ENCODE data around the gene HOXD9.
A peak's percentile ranks its signal among the peaks of the same experiment; 100 is the strongest.

The HOXD9 gene

DNA sequence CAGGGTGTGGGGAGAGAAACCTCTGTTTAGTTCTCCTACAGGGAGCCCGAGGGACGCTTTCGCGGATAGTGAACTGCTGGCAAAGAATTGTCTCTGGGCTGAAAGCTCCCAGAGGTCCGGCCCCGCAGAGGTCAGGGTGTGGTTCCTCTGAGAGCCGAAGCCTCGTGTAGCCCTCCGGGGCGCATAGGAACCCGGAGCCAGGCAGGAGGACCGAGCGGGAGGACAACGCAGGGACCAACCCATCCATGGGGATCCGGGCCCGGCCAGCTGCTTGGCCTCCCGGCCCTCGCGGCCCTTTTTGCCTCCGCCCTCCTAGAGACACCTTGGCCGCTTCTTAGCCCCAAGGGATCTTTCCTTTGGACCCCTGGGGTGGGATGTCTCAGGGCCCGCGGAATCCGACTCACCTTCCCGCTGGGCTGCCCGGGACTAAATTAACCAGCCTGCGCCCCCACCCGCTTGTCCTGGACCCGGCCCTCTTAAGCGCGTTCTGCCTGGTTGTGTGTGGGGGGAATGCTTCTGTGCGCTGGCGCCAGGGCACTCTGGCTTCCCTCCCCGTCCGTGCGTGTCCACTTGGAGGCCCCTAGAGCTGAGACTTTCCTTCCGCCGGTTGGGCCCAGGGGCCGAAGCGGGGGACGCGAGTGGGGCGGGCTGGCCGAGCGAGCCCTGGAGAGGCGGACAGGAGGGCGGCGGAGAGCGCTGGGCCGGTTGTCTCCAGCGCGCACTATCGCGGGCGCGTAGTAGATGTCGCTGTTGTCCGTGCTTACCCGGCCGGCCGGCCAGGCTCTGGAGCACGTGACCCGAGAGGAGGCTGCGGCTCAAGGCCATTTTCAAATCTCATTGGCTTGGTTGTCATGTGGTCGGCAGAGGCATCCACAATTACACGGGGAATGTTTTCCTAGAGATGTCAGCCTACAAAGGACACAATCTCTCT lies 6.4 kb upstream of the HOXD9 start, which contains the start of gene HOXD10:
Gene HOXD10, plus strand, starts transcription at position 896 of the 931 bp plus-strand sequence. CDS start 56 bp downstream, outside the sequence.
- Histone ChIP-seq H2BK12ac (ENCODE audit: low read length) (no peak within 1 kb of the TSS), H3K18ac (ENCODE audit: low read length) (no peak within 1 kb of the TSS), H4K91ac (ENCODE audit: low read depth, low read length) (no peak within 1 kb of the TSS), H4K8ac (ENCODE audit: low read depth, low read length) (no peak within 1 kb of the TSS), H3K4me2 (ENCODE audit: low read length) (peak within 1 kb of the TSS; percentile 42), H3K14ac (ENCODE audit: low read length) (no peak within 1 kb of the TSS), H2AFZ (ENCODE audit: insufficient read depth, low read length, poor library complexity) (no peak within 1 kb of the TSS), H3K79me1 (ENCODE audit: low read length) (no peaks in the 10 kb centered on the region), H3K4me1 (ENCODE audit: control insufficient read depth in 1 of 2, insufficient read depth in 2 of 2, low read length in 2 of 2) (no peaks in the 10 kb centered on the region), H2AK5ac (ENCODE audit: low read length) (no peak within 1 kb of the TSS), H3K27ac (ENCODE audit: low read depth, low read length) (no peak within 1 kb of the TSS), H3K9me3 (ENCODE audit: insufficient read depth, low read depth, low read length) (peaks cover 24% of the 10 kb centered on the region), H3K79me2 (ENCODE audit: control insufficient read depth, insufficient read depth, low read length, poor library complexity) (no peaks in the 10 kb centered on the region), H3K4me3 (ENCODE audit: low read depth, low read length) (no peak within 1 kb of the TSS), H3K27me3 (ENCODE audit: insufficient read depth, low read length) (peaks cover 84% of the 10 kb centered on the region), H3K9ac (ENCODE audit: low read length) (no peak within 1 kb of the TSS), H3K23ac (ENCODE audit: low read length) (no peak within 1 kb of the TSS), H2BK5ac (ENCODE audit: low read depth, low read length, poor library complexity) (no peak within 1 kb of the TSS), H2BK120ac (ENCODE audit: insufficient read depth, low read length, poor library complexity) (no peak within 1 kb of the TSS), H3K36me3 (ENCODE audit: control insufficient read depth in 1 of 2, insufficient read depth in 2 of 2, low read length in 2 of 2) (no peaks in the 10 kb centered on the region), H4K12ac (ENCODE audit: low read depth, low read length) (no peak within 1 kb of the TSS), H3K4ac (ENCODE audit: low read depth, low read length) (no peak within 1 kb of the TSS)
- WGBS (ENCODE audit: extremely low coverage, insufficient coverage, insufficient read length), result no CpG with 5 or more reads among the region's 66 CpGs
- DNase-seq, result peak in 1 of 2 donors; percentile 30

DNA sequence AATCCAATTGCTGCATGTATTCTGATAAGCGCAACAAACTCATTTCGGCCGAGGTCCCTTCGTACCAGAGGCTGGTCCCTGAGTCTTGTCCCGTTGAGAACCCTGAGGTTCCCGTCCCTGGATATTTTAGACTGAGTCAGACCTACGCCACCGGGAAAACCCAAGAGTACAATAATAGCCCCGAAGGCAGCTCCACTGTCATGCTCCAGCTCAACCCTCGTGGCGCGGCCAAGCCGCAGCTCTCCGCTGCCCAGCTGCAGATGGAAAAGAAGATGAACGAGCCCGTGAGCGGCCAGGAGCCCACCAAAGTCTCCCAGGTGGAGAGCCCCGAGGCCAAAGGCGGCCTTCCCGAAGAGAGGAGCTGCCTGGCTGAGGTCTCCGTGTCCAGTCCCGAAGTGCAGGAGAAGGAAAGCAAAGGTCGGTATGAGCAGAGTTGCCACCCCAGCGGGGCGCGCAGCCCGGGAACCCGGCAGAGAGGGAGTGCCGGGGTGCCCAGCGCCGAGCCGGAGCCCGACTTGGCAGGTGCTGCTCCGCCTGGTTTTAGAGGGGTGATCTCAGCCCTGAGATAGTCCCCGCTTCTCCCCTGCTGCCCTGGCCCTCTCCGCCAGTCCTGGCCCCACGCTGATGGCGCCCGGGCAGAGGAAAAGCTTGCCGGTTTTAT lies 5.2 kb upstream of the HOXD9 start:
- no peak overlapping the region for H3K9ac ChIP-seq (ENCODE audit: low read length)
- DNase-seq, result no peak
- no peak overlapping the region for H4K91ac ChIP-seq (ENCODE audit: low read depth, low read length)
- no peak overlapping the region for H3K18ac ChIP-seq (ENCODE audit: low read length)
- no CpG with 5 or more reads among the region's 40 CpGs for WGBS (ENCODE audit: extremely low coverage, insufficient coverage, insufficient read length)
- no peak overlapping the region for H3K27ac ChIP-seq (ENCODE audit: low read depth, low read length)
- no peak overlapping the region for H4K8ac ChIP-seq (ENCODE audit: low read depth, low read length)
- H3K27me3 ChIP-seq (ENCODE audit: insufficient read depth, low read length), result peaks cover 89% of the 10 kb centered on the region
- no peak overlapping the region for H2AFZ ChIP-seq (ENCODE audit: insufficient read depth, low read length, poor library complexity)
- H2BK5ac ChIP-seq (ENCODE audit: low read depth, low read length, poor library complexity), result no peak overlapping the region
- H3K79me1 ChIP-seq (ENCODE audit: low read length), result no peaks in the 10 kb centered on the region
- H3K14ac ChIP-seq (ENCODE audit: low read length), result no peak overlapping the region
- no peaks in the 10 kb centered on the region for H3K36me3 ChIP-seq (ENCODE audit: control insufficient read depth in 1 of 2, insufficient read depth in 2 of 2, low read length in 2 of 2)
- H3K4me3 ChIP-seq (ENCODE audit: low read depth, low read length), result no peak overlapping the region
- H2BK12ac ChIP-seq (ENCODE audit: low read length), result no peak overlapping the region
- H3K23ac ChIP-seq (ENCODE audit: low read length), result no peak overlapping the region
- H3K4me1 ChIP-seq (ENCODE audit: control insufficient read depth in 1 of 2, insufficient read depth in 2 of 2, low read length in 2 of 2), result peaks cover 0 to 2% of the 10 kb centered on the region in 2 experiments
- H3K4ac ChIP-seq (ENCODE audit: low read depth, low read length), result no peak overlapping the region
- no peaks in the 10 kb centered on the region for H3K79me2 ChIP-seq (ENCODE audit: control insufficient read depth, insufficient read depth, low read length, poor library complexity)
- H3K9me3 ChIP-seq (ENCODE audit: insufficient read depth, low read depth, low read length), result peaks cover 23% of the 10 kb centered on the region
- no peak overlapping the region for H3K4me2 ChIP-seq (ENCODE audit: low read length)
- no peak overlapping the region for H2AK5ac ChIP-seq (ENCODE audit: low read length)
- no peak overlapping the region for H2BK120ac ChIP-seq (ENCODE audit: insufficient read depth, low read length, poor library complexity)
- H4K12ac ChIP-seq (ENCODE audit: low read depth, low read length), result no peak overlapping the region

GRCh38 chr2:176117823-176118371 lies 4.6 kb upstream of the HOXD9 start:
- no peak overlapping the region for H4K8ac ChIP-seq (ENCODE audit: low read depth, low read length)
- no peak overlapping the region for H3K14ac ChIP-seq (ENCODE audit: low read length)
- no peaks in the 10 kb centered on the region for H3K36me3 ChIP-seq (ENCODE audit: control insufficient read depth in 1 of 2, insufficient read depth in 2 of 2, low read length in 2 of 2)
- no peak overlapping the region for H2AFZ ChIP-seq (ENCODE audit: insufficient read depth, low read length, poor library complexity)
- peaks cover 89% of the 10 kb centered on the region for H3K27me3 ChIP-seq (ENCODE audit: insufficient read depth, low read length)
- no peak overlapping the region for H3K4me3 ChIP-seq (ENCODE audit: low read depth, low read length)
- WGBS (ENCODE audit: extremely low coverage, insufficient coverage, insufficient read length), result no CpG with 5 or more reads among the region's 11 CpGs
- H2BK5ac ChIP-seq (ENCODE audit: low read depth, low read length, poor library complexity), result no peak overlapping the region
- no peak overlapping the region for H2AK5ac ChIP-seq (ENCODE audit: low read length)
- no peak overlapping the region for H3K18ac ChIP-seq (ENCODE audit: low read length)
- no peak overlapping the region for H3K4ac ChIP-seq (ENCODE audit: low read depth, low read length)
- H3K9ac ChIP-seq (ENCODE audit: low read length), result no peak overlapping the region
- no peak overlapping the region for H3K27ac ChIP-seq (ENCODE audit: low read depth, low read length)
- no peak overlapping the region for H3K23ac ChIP-seq (ENCODE audit: low read length)
- H3K79me1 ChIP-seq (ENCODE audit: low read length), result no peaks in the 10 kb centered on the region
- no peak overlapping the region for H2BK12ac ChIP-seq (ENCODE audit: low read length)
- H3K79me2 ChIP-seq (ENCODE audit: control insufficient read depth, insufficient read depth, low read length, poor library complexity), result no peaks in the 10 kb centered on the region
- H3K4me1 ChIP-seq (ENCODE audit: control insufficient read depth in 1 of 2, insufficient read depth in 2 of 2, low read length in 2 of 2), result peaks cover 4 to 8% of the 10 kb centered on the region in 2 experiments
- DNase-seq, result no peak
- no peak overlapping the region for H2BK120ac ChIP-seq (ENCODE audit: insufficient read depth, low read length, poor library complexity)
- H3K9me3 ChIP-seq (ENCODE audit: insufficient read depth, low read depth, low read length), result peaks cover 22% of the 10 kb centered on the region
- H4K91ac ChIP-seq (ENCODE audit: low read depth, low read length), result no peak overlapping the region
- H3K4me2 ChIP-seq (ENCODE audit: low read length), result no peak overlapping the region
- no peak overlapping the region for H4K12ac ChIP-seq (ENCODE audit: low read depth, low read length)

DNA sequence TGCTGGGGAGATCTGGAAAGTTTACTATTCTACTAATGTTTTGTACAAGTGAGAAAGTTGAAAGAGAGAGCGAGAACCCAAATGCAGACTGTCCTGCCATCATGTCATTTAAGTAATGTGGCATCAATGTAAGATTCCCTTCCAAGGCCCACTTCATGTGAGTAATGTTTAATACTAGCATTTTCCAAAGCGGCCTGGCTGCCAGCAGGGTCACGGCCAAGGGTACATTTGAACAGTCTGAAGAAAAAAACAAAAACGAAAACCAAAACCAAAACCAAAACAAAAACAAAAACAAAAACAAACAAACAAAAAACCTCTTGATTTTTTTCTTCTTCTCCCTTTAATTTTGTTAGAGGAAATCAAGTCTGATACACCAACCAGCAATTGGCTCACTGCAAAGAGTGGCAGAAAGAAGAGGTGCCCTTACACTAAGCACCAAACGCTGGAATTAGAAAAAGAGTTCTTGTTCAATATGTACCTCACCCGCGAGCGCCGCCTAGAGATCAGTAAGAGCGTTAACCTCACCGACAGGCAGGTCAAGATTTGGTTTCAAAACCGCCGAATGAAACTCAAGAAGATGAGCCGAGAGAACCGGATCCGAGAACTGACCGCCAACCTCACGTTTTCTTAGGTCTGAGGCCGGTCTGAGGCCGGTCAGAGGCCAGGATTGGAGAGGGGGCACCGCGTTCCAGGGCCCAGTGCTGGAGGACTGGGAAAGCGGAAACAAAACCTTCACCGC lies 3.7 kb upstream of the HOXD9 start:
- Histone ChIP-seq H2BK5ac (ENCODE audit: low read depth, low read length, poor library complexity) (no peak overlapping the region), H3K18ac (ENCODE audit: low read length) (no peak overlapping the region), H2AK5ac (ENCODE audit: low read length) (no peak overlapping the region), H2AFZ (ENCODE audit: insufficient read depth, low read length, poor library complexity) (no peak overlapping the region), H3K23ac (ENCODE audit: low read length) (no peak overlapping the region), H3K9ac (ENCODE audit: low read length) (no peak overlapping the region), H3K4ac (ENCODE audit: low read depth, low read length) (no peak overlapping the region), H3K14ac (ENCODE audit: low read length) (no peak overlapping the region), H3K79me1 (ENCODE audit: low read length) (no peaks in the 10 kb centered on the region), H2BK120ac (ENCODE audit: insufficient read depth, low read length, poor library complexity) (no peak overlapping the region), H2BK12ac (ENCODE audit: low read length) (no peak overlapping the region), H3K27me3 (ENCODE audit: insufficient read depth, low read length) (peaks cover 90% of the 10 kb centered on the region), H3K27ac (ENCODE audit: low read depth, low read length) (no peak overlapping the region), H3K79me2 (ENCODE audit: control insufficient read depth, insufficient read depth, low read length, poor library complexity) (no peaks in the 10 kb centered on the region), H3K4me1 (ENCODE audit: control insufficient read depth in 1 of 2, insufficient read depth in 2 of 2, low read length in 2 of 2) (peaks cover 5 to 9% of the 10 kb centered on the region in 2 experiments), H3K9me3 (ENCODE audit: insufficient read depth, low read depth, low read length) (peaks cover 22% of the 10 kb centered on the region), H4K91ac (ENCODE audit: low read depth, low read length) (no peak overlapping the region), H3K36me3 (ENCODE audit: control insufficient read depth in 1 of 2, insufficient read depth in 2 of 2, low read length in 2 of 2) (no peaks in the 10 kb centered on the region), H4K8ac (ENCODE audit: low read depth, low read length) (no peak overlapping the region), H4K12ac (ENCODE audit: low read depth, low read length) (no peak overlapping the region), H3K4me3 (ENCODE audit: low read depth, low read length) (no peak overlapping the region), H3K4me2 (ENCODE audit: low read length) (no peak overlapping the region)
- 100% methylated on average over 1 of the region's 24 CpGs for WGBS (ENCODE audit: extremely low coverage, insufficient coverage, insufficient read length)
- DNase-seq, result peak in 1 of 2 donors; percentile 43

Measured in trophoblast cell (in vitro differentiated cells and primary cell).